SIG-M5 treated with dmso at 0.1 percent for 504 hours (cell line): ENCODE data around the gene CUL1.

Source experiments
- DNase-seq: peaks from one replicate; lab custom pipeline; 2025; ENCODE audit not compliant: unreplicated experiment; lab: John Stamatoyannopoulos, UW

CUL1 gene

GRCh38 chr7:148803094-148803493 lies 104.4 kb downstream of the CUL1 start:
- DNase-seq, result no peak

- no peak for DNase-seq
Observed at GRCh38 chr7:148804343-148805235, 105.9 kb downstream of the CUL1 start.

GRCh38 chr7:148806187-148806586 lies 107.5 kb downstream of the CUL1 start:
- DNase-seq, result no peak

GRCh38 chr7:148807436-148807835 lies 108.7 kb downstream of the CUL1 start:
- DNase-seq, result no peak

GRCh38 chr7:148809856-148810255 lies 111.2 kb downstream of the CUL1 start:
- no peak for DNase-seq

- DNase-seq, result no peak
Observed at GRCh38 chr7:148811892-148812291, 113.2 kb downstream of the CUL1 start.

GRCh38 chr7:148813890-148814289 lies 115.2 kb downstream of the CUL1 start:
- no peak for DNase-seq

GRCh38 chr7:148814922-148815559 lies 116.3 kb downstream of the CUL1 start:
- DNase-seq, result no peak

- DNase-seq, result no peak
Observed at GRCh38 chr7:148815612-148816011, 116.9 kb downstream of the CUL1 start.

- DNase-seq, result no peak
Observed at GRCh38 chr7:148819697-148820360, 121.1 kb downstream of the CUL1 start.

- no peak for DNase-seq
Observed at GRCh38 chr7:148821422-148821821, 122.7 kb downstream of the CUL1 start.

GRCh38 chr7:148824864-148825263 lies 126.2 kb downstream of the CUL1 start:
- DNase-seq, result no peak

- no peak for DNase-seq
Observed at GRCh38 chr7:148825338-148825737, 126.6 kb downstream of the CUL1 start.

- no peak for DNase-seq
Observed at GRCh38 chr7:148828965-148829364, 130.3 kb downstream of the CUL1 start.

GRCh38 chr7:148830897-148831692 lies 132.4 kb downstream of the CUL1 start:
- DNase-seq, result no peak

- no peak for DNase-seq
Observed at GRCh38 chr7:148831782-148832181, 133.1 kb downstream of the CUL1 start.

GRCh38 chr7:148834605-148835004 lies 135.9 kb downstream of the CUL1 start:
- no peak for DNase-seq

- DNase-seq, result no peak
Observed at GRCh38 chr7:148835854-148836253, 137.2 kb downstream of the CUL1 start.

- no peak for DNase-seq
Observed at GRCh38 chr7:148838905-148839304, 140.2 kb downstream of the CUL1 start.

- no peak for DNase-seq
Observed at GRCh38 chr7:148847815-148848734, 149.4 kb downstream of the CUL1 start.
